HG02571 (cell line): ENCODE measurements around the gene RBM38.

Experiments used
- ATAC-seq: cut with Tn5 transposase; IDR thresholded peaks from one replicate; pipeline ENCODE4 v1.9.1; 2021; ENCODE audit warnings: mild to moderate bottlenecking, moderate library complexity; ENCODE audit not compliant: unreplicated experiment

RBM38 gene

GRCh38 chr20:57433657-57434389 lies 42.6 kb downstream of the RBM38 start:
- no peak for ATAC-seq

- ATAC-seq, result no peak
These were observed 43.1 kb downstream of the RBM38 start for GRCh38 chr20:57434390-57434700.

- no peak for ATAC-seq
These were observed 43.9 kb downstream of the RBM38 start for GRCh38 chr20:57435105-57435497.

- ATAC-seq, result no peak
These were observed 44.5 kb downstream of the RBM38 start for GRCh38 chr20:57435498-57436222.

GRCh38 chr20:57436223-57436545 lies 45.0 kb downstream of the RBM38 start:
- ATAC-seq, result no peak

GRCh38 chr20:57437267-57437666 lies 46.1 kb downstream of the RBM38 start:
- no peak for ATAC-seq

- ATAC-seq, result no peak
These were observed 46.6 kb downstream of the RBM38 start for GRCh38 chr20:57437672-57438330.

GRCh38 chr20:57438552-57438951 lies 47.4 kb downstream of the RBM38 start:
- no peak for ATAC-seq

GRCh38 chr20:57439432-57439831 lies 48.2 kb downstream of the RBM38 start:
- ATAC-seq, result no peak

- no peak for ATAC-seq
These were observed 48.8 kb downstream of the RBM38 start for GRCh38 chr20:57439993-57440392.

GRCh38 chr20:57440678-57441509 lies 49.7 kb downstream of the RBM38 start:
- ATAC-seq, result no peak

- no peak for ATAC-seq
These were observed 50.4 kb downstream of the RBM38 start for GRCh38 chr20:57441510-57442154.

GRCh38 chr20:57442158-57442887 lies 51.1 kb downstream of the RBM38 start:
- ATAC-seq, result no peak

- ATAC-seq, result no peak
These were observed 51.7 kb downstream of the RBM38 start for GRCh38 chr20:57442888-57443239.

GRCh38 chr20:57443349-57444265 lies 52.4 kb downstream of the RBM38 start:
- ATAC-seq, result no peak

GRCh38 chr20:57444394-57445048 lies 53.3 kb downstream of the RBM38 start:
- no peak for ATAC-seq

GRCh38 chr20:57445298-57445697 lies 54.1 kb downstream of the RBM38 start:
- no peak for ATAC-seq

- ATAC-seq, result no peak
These were observed 54.6 kb downstream of the RBM38 start for GRCh38 chr20:57445774-57446173.
